Measurements from ENCODE around the gene SNAP91. TPM values are rescaled to one million over a fixed set of nuclear protein-coding genes. Genes with fewer than 3 reads are reported as not detected.
"Not testable (repeated sequence)": the region's sequence is repeated elsewhere in the genome, so short reads cannot be mapped to it uniquely, and the experiment has no call there.

SNAP91 gene
- total RNA-seq, 1 donor, result 0.36 TPM

DNA sequence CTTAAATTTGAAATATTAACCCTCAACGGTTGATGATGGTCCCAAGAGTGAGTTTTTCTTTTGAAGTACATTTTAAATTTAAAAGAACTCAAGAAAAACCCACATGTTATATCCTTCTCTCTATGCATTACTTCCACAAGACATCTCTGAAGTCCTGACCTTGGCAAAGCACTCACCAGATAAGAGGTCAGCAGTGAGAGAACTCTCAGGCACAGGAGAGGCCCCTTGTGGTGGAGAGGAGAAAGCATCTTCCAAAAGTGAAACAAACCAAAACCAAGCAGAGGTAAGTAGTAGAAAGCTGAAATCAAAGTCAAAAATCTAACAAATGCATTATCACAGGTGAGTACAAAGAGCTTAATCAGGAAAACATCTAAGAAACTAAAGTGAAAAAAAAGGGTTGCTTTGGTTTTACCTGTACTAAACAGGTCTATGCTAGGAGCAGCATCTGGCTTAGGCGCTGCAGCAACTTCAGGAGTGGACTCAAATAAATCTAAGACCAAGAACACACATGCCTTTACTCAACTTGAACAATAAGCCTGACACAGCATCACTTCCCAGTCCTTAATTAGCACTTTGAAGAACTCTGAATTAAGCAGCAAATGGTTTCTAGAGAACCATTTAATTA lies 116.0 kb downstream of the SNAP91 start:
- H3K4me3 ChIP-seq (ENCODE audit: low read depth, low read length), result no peak overlapping the region
- TF ChIP-seq, protein P1, sequence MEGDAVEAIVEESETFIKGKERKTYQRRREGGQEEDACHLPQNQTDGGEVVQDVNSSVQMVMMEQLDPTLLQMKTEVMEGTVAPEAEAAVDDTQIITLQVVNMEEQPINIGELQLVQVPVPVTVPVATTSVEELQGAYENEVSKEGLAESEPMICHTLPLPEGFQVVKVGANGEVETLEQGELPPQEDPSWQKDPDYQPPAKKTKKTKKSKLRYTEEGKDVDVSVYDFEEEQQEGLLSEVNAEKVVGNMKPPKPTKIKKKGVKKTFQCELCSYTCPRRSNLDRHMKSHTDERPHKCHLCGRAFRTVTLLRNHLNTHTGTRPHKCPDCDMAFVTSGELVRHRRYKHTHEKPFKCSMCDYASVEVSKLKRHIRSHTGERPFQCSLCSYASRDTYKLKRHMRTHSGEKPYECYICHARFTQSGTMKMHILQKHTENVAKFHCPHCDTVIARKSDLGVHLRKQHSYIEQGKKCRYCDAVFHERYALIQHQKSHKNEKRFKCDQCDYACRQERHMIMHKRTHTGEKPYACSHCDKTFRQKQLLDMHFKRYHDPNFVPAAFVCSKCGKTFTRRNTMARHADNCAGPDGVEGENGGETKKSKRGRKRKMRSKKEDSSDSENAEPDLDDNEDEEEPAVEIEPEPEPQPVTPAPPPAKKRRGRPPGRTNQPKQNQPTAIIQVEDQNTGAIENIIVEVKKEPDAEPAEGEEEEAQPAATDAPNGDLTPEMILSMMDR (IDR thresholded peaks at IDR 0.05; ENCODE audit: insufficient read depth, low read length), result peak; percentile 64
- DNase-seq (ENCODE audit: low read depth), result peak; percentile 14

DNA sequence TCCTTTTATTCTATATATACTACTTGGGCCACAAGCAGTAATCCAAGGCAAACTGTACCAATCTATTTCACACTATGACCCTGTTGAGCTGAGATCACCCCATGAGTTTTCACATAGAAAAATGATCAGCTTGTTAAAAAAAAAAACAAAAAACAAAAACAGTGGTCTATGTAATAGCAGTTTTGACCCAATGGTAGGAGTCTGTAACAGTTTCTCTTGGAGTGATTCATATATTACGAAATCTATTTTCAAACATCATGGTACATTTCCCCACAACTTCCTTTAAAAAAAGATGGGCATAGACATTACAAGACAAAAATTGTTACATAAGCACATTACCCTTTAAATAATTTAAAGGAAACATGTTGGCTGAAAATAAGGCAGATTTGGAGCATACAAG lies 118.5 kb downstream of the SNAP91 start:
- TF ChIP-seq, protein P1 (IDR thresholded peaks at IDR 0.05; ENCODE audit: insufficient read depth, low read length), result no peak
- no peak overlapping the region for H3K4me3 ChIP-seq (ENCODE audit: low read depth, low read length)
- DNase-seq (ENCODE audit: low read depth), result no peak

DNA sequence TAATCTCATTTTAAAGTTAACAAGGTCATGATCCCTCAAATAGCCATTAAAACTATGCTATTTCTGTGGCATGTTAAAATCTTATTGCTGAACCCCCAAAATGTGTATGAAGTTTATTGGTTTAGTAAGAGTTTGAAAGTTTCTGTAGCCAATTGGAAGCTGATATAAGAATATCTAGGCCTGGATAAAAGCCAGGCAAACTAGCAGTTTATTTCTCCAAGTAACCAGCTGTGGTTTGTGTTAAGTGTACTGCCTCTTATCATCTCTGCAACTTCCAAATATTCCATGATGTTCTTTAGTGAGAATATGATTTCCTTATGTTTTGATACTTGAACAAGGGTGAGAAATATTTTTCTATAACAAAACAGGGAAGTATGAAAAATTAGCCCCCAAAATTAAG lies 119.8 kb downstream of the SNAP91 start:
- H3K4me3 ChIP-seq (ENCODE audit: low read depth, low read length), result no peak overlapping the region
- TF ChIP-seq, protein P1 (IDR thresholded peaks at IDR 0.05; ENCODE audit: insufficient read depth, low read length), result no peak
- no peak for DNase-seq (ENCODE audit: low read depth)

DNA sequence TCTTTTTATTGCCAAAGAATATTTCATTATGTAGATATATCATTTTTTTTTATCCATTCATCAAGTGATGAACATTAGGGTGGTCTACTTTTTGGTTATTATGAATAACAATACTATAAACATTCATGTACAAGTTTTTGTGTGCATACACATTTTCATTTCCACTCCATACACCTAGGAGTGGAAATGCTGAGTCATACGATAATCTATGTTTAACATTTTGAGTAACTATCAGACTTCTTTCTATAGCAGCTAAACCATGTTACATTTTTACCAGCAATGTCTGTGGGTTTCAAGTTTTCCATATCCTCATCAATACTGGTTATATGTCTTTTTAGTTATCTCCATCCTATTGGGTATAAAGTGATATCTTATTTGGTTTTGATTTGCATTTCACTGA lies 130.8 kb downstream of the SNAP91 start:
- no peak for DNase-seq (ENCODE audit: low read depth)
- no peak overlapping the region for H3K4me3 ChIP-seq (ENCODE audit: low read depth, low read length)
- TF ChIP-seq, protein P1 (IDR thresholded peaks at IDR 0.05; ENCODE audit: insufficient read depth, low read length), result no peak

DNA sequence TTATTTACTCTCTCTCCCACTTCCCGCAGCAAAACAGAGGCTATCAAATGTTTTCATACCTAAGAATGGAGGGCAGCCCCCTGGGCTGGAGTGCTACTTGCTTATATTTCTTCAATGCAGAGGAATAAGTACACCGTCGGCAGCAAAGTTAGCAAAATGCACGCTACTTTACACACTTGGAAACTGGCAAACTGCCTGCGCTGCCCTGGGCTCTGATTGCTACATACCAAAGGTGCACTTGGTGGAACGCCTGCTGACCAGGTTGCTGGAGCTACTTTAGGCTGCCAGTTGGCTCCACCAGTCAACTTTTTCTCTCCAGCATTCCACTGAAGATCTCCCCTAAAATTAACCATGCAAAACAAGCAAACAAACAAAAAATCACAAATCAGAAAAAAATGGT lies 134.1 kb downstream of the SNAP91 start:
- DNase-seq (ENCODE audit: low read depth), result no peak
- no peak overlapping the region for H3K4me3 ChIP-seq (ENCODE audit: low read depth, low read length)
- TF ChIP-seq, protein P1 (IDR thresholded peaks at IDR 0.05; ENCODE audit: insufficient read depth, low read length), result no peak

DNA sequence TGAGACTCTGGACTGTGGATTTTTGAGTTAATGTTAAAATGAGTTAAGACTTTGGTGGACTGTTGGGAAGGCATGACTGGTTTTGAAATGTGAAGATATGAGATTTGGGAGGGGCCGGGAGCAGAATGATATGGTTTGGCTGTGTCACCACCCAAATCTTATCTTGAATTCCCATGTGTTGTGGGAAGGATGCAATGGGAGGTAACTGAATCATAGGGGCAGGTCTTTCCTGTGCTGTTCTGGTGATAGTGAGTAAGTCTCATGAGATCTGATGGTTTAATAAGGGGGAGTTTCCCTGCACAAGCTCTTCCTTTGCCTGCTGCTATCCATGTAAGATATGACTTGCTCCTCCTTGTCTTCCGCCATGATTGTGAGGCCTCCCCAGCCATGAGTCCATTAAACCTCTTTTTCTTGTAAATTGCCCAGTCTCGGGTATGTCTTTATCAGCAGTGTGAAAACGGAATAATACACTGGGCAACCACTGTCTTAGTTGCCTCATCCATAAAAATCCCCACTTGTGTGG lies 137.2 kb downstream of the SNAP91 start:
- not testable (repeated sequence) for DNase-seq (ENCODE audit: low read depth); H3K4me3 ChIP-seq (ENCODE audit: low read depth, low read length)

DNA sequence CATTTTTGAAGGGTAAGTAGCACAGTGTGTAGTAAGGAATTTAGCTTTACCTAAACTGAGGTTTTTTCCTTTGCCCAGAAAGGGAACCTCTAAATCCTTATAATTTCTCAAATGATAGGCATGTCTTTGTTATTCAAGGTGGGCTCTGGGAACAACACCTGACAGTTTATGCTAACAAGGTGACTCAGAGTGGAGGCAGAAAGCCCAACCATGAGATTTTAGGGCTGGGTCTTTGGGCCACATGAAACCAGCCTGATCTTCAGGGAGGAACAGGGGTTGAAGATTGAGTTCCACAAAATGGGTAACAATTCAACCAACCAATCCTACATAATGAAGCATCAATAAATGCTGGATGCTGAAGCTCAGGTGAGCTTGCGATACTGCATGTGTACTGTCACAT lies 149.9 kb downstream of the SNAP91 start:
- TF ChIP-seq, protein P1 (IDR thresholded peaks at IDR 0.05; ENCODE audit: insufficient read depth, low read length), result no peak
- no peak for DNase-seq (ENCODE audit: low read depth)
- H3K4me3 ChIP-seq (ENCODE audit: low read depth, low read length), result no peak overlapping the region
